ENCODE results near the gene BPIFB4.

The BPIFB4 gene

GRCh38 chr20:33068251-33068939 is 11.0 kb upstream of the BPIFB4 start:
- FAIRE-seq (no peak), DNase-seq (ENCODE audit: insufficient read length, low spot score) (no peak)
- TF ChIP-seq POLR2A (IDR thresholded peaks at IDR 0.05; ENCODE audit: low read depth, low read length) = no peak

- no peak for DNase-seq (ENCODE audit: insufficient read length, low spot score)
- FAIRE-seq = no peak
- no peak for TF ChIP-seq POLR2A (IDR thresholded peaks at IDR 0.05; ENCODE audit: low read depth, low read length)
Observed at GRCh38 chr20:33069673-33070072, 9.8 kb upstream of the BPIFB4 start.

GRCh38 chr20:33070111-33071053 is 9.1 kb upstream of the BPIFB4 start:
- TF ChIP-seq POLR2A (IDR thresholded peaks at IDR 0.05; ENCODE audit: low read depth, low read length) = no peak
- DNase-seq (ENCODE audit: insufficient read length, low spot score) (no peak), FAIRE-seq (no peak)

- no peak for DNase-seq (ENCODE audit: insufficient read length, low spot score)
- FAIRE-seq = no peak
- no peak for TF ChIP-seq POLR2A (IDR thresholded peaks at IDR 0.05; ENCODE audit: low read depth, low read length)
Observed at GRCh38 chr20:33071198-33071597, 8.2 kb upstream of the BPIFB4 start.

- DNase-seq (ENCODE audit: insufficient read length, low spot score) (no peak), FAIRE-seq (no peak)
- TF ChIP-seq POLR2A (IDR thresholded peaks at IDR 0.05; ENCODE audit: low read depth, low read length) = no peak
Observed at GRCh38 chr20:33072362-33072761, 7.1 kb upstream of the BPIFB4 start.

- FAIRE-seq (no peak), DNase-seq (ENCODE audit: insufficient read length, low spot score) (no peak)
- no peak for TF ChIP-seq POLR2A (IDR thresholded peaks at IDR 0.05; ENCODE audit: low read depth, low read length)
Observed at GRCh38 chr20:33072813-33073212, 6.6 kb upstream of the BPIFB4 start.

- DNase-seq (ENCODE audit: insufficient read length, low spot score) (no peak), FAIRE-seq (no peak)
- TF ChIP-seq POLR2A (IDR thresholded peaks at IDR 0.05; ENCODE audit: low read depth, low read length) = no peak
Observed at GRCh38 chr20:33074675-33075074, 4.8 kb upstream of the BPIFB4 start.

- no peak for FAIRE-seq
- DNase-seq (ENCODE audit: insufficient read length, low spot score) = no peak
- TF ChIP-seq POLR2A (IDR thresholded peaks at IDR 0.05; ENCODE audit: low read depth, low read length) = no peak
Observed at GRCh38 chr20:33075281-33075680, 4.2 kb upstream of the BPIFB4 start.

GRCh38 chr20:33076662-33077372 is 2.6 kb upstream of the BPIFB4 start:
- no peak for TF ChIP-seq POLR2A (IDR thresholded peaks at IDR 0.05; ENCODE audit: low read depth, low read length)
- FAIRE-seq = no peak

GRCh38 chr20:33081411-33082154 is 2.1 kb downstream of the BPIFB4 start:
- FAIRE-seq (no peak), DNase-seq (ENCODE audit: insufficient read length, low spot score) (no peak)
- no peak for TF ChIP-seq POLR2A (IDR thresholded peaks at IDR 0.05; ENCODE audit: low read depth, low read length)

More at GRCh38 chr20:33076662-33077372, 2.6 kb upstream of the BPIFB4 start:
- DNase-seq (ENCODE audit: insufficient read length, low spot score) = peak; percentile 42

- TF ChIP-seq POLR2A (IDR thresholded peaks at IDR 0.05; ENCODE audit: low read depth, low read length) = no peak
- DNase-seq (ENCODE audit: insufficient read length, low spot score) (no peak), FAIRE-seq (no peak)
Observed at GRCh38 chr20:33082546-33082945, 3.1 kb downstream of the BPIFB4 start.

GRCh38 chr20:33083544-33084340 is 4.3 kb downstream of the BPIFB4 start:
- DNase-seq (ENCODE audit: insufficient read length, low spot score) (no peak), FAIRE-seq (no peak)
- no peak for TF ChIP-seq POLR2A (IDR thresholded peaks at IDR 0.05; ENCODE audit: low read depth, low read length)

- DNase-seq (ENCODE audit: insufficient read length, low spot score) (no peak), FAIRE-seq (no peak)
- TF ChIP-seq POLR2A (IDR thresholded peaks at IDR 0.05; ENCODE audit: low read depth, low read length) = no peak
Observed at GRCh38 chr20:33084722-33085121, 5.3 kb downstream of the BPIFB4 start.
